HepG2 (cell line): ENCODE results near the gene MATN1. TPM values are rescaled to one million over a fixed set of nuclear protein-coding genes. Genes with fewer than 3 reads are reported as not detected.

ENCODE experiments used
- ATAC-seq: fragments of 200-7000 bp; cut with Tn5 transposase; 3 replicates; pipeline ENCODE4 v1.9.1; 2020; ENCODE audit warnings: mild to moderate bottlenecking, moderate library complexity
- BruUV-seq: library from RNA; stranded (reverse); fragments of 400-500 nt; replicated peaks from 2 replicates; lab custom pipeline; 2021; lab: Mats Ljungman, UMichigan
- CTCF ChIA-PET: fragments of 300-600 bp; formaldehyde crosslinking; extraction: SDS; loops from one replicate; lab custom pipeline; 2021; ENCODE audit warnings: low total read pairs, inconsistent platforms, low intra/inter-chr PET ratio; lab: Yijun Ruan, JAX
- POLR2A ChIA-PET: fragments of 350-600 bp; sonication (Branson Sonifier 250); formaldehyde crosslinking; loops from one replicate; lab custom pipeline; 2020; ENCODE audit warnings: antibody characterized with exemption, inconsistent platforms; lab: Yijun Ruan, JAX
- DNase-seq: peaks from one replicate; pipeline ENCODE4 v3.0.0-alpha.2; 2015; ENCODE audit warnings: low spot score
- FAIRE-seq: peaks from 3 replicates; lab custom pipeline; 2011; peaks lifted over from hg19 to GRCh38; lab: Jason Lieb, UNC
- H2AFZ ChIP-seq: one replicate; pipeline ENCODE4 v1.6.1; 2011; ENCODE audit warnings: low read length, inconsistent platforms
- H3K27ac ChIP-seq: fragments of 300-600 bp; 3 replicates; pipeline ENCODE4 v1.8.0; 2011; ENCODE audit warnings: mixed run types, mild to moderate bottlenecking, mixed read lengths, low read length, inconsistent platforms; ENCODE audit not compliant: insufficient read depth; ENCODE audit errors: extremely low read length
- H3K27me3 ChIP-seq, 2 experiments: fragments of 200-600 bp in 1 of 2; 2 replicates in 1 of 2; 3 replicates in 1 of 2; pipeline versions ENCODE4 v1.6.0 to v1.8.0; 2011; ENCODE audit warnings: low read length in 2 of 2, mild to moderate bottlenecking in 2 of 2, moderate library complexity in 2 of 2, inconsistent platforms in 1 of 2; ENCODE audit not compliant: insufficient read depth in 2 of 2, control insufficient read depth in 1 of 2
- H3K36me3 ChIP-seq, 2 experiments: fragments of 200-600 bp in 1 of 2; replicated peaks in 1 of 2; 2 replicates in 1 of 2; 3 replicates in 1 of 2; pipeline versions ENCODE4 v1.5.1 to v1.8.0; 2011; ENCODE audit warnings: low read length in 2 of 2, inconsistent platforms in 1 of 2; ENCODE audit not compliant: insufficient read depth in 2 of 2, control insufficient read depth in 1 of 2
- H3K4me1 ChIP-seq: 2 replicates; pipeline ENCODE4 v1.5.1; 2012; ENCODE audit warnings: low read length, inconsistent platforms; ENCODE audit not compliant: insufficient read depth
- H3K4me2 ChIP-seq: 2 replicates; pipeline ENCODE4 v1.6.0; 2011; ENCODE audit warnings: low read depth, low read length, inconsistent platforms
- H3K4me3 ChIP-seq, 3 experiments: fragments of 200-600 bp in 1 of 3; sonication (generic), shearing (Covaris generic) in 1 of 3; replicated peaks in 1 of 3; 2 replicates each; pipeline ENCODE4 v1.5.1; 2011 to 2016; ENCODE audit warnings: low read length in 3 of 3, inconsistent platforms in 2 of 3, low read depth in 2 of 3, mild to moderate bottlenecking in 2 of 3, control low read depth in 1 of 3, mixed read lengths in 1 of 3; ENCODE audit not compliant: insufficient read depth in 1 of 3
- H3K79me2 ChIP-seq: one replicate; pipeline ENCODE4 v1.6.1; 2011; ENCODE audit warnings: low read length, inconsistent platforms; ENCODE audit not compliant: insufficient read depth
- H3K9ac ChIP-seq: 2 replicates; pipeline ENCODE4 v1.6.0; 2011; ENCODE audit warnings: mild to moderate bottlenecking, low read depth, low read length, inconsistent platforms; ENCODE audit not compliant: insufficient read depth
- H3K9me3 ChIP-seq: 2 replicates; pipeline ENCODE4 v1.5.1; 2012; ENCODE audit warnings: mild to moderate bottlenecking, low read length
- H4K20me1 ChIP-seq: 2 replicates; pipeline ENCODE4 v1.6.0; 2011; ENCODE audit warnings: inconsistent platforms, mild to moderate bottlenecking, low read length, moderate library complexity; ENCODE audit not compliant: insufficient read depth
- BRCA1 ChIP-seq: sonication (generic); formaldehyde crosslinking; IDR thresholded peaks from 2 replicates; pipeline ENCODE4 v1.4.0; 2020; ENCODE audit warnings: missing genetic modification reagents
- HNF4A ChIP-seq: sonication (generic); formaldehyde crosslinking; IDR thresholded peaks from 2 replicates; pipeline ENCODE4 v1.4.0; 2020; ENCODE audit warnings: missing genetic modification reagents
- HNRNPL ChIP-seq: fragments of 200-400 bp; formaldehyde crosslinking; IDR thresholded peaks from 2 replicates; pipeline ENCODE4 v1.6.1; 2017; ENCODE audit warnings: mild to moderate bottlenecking, low read depth, low read length
- IKZF5 ChIP-seq: IDR thresholded peaks from 2 replicates; pipeline ENCODE4 v1.6.1; 2018; ENCODE audit warnings: missing genetic modification reagents, mild to moderate bottlenecking, missing compliant biosample characterization
- PLSCR1 ChIP-seq: sonication (generic); formaldehyde crosslinking; IDR thresholded peaks from 2 replicates; pipeline ENCODE4 v1.5.0; 2020; ENCODE audit warnings: missing genetic modification reagents, mild to moderate bottlenecking, borderline replicate concordance
- ZNF180 ChIP-seq: sonication (generic); formaldehyde crosslinking; IDR thresholded peaks from 2 replicates; pipeline ENCODE4 v1.4.0; 2020; ENCODE audit warnings: low read depth, missing genetic modification reagents, borderline replicate concordance
- ZNF614 ChIP-seq: IDR thresholded peaks from 2 replicates; pipeline ENCODE4 v1.6.1; 2018; ENCODE audit warnings: missing biosample characterization, missing genetic modification reagents, inconsistent platforms, borderline replicate concordance
- ZNF761 ChIP-seq: sonication (generic); formaldehyde crosslinking; conservative IDR thresholded peaks from 2 replicates; pipeline ENCODE4 v1.4.0; 2020; ENCODE audit warnings: mild to moderate bottlenecking, missing genetic modification reagents
- WGBS: methylation state at CpG from one replicate; pipeline ENCODE4 v1.1.6; 2017; ENCODE audit warnings: low lambda C conversion rate; 5-methylcytosine and 5-hydroxymethylcytosine counted together
- in situ Hi-C: cut with HindIII; loops from 2 replicates; pipeline ENCODE4 v1.10.0; 2017; ENCODE audit warnings: low pct_unique_long_range_greater_than_20kb; ENCODE audit not compliant: extremely low pct_ligation_motif_present
- intact Hi-C: fragments of 100-400 bp; cut with micrococcal nuclease; formaldehyde crosslinking; loops from one replicate; pipeline ENCODE4 v1.10.0; 2022; ENCODE audit not compliant: unreplicated experiment
- polyA plus RNA-seq, 8 experiments: library from polyadenylated mRNA; depleted of rRNA in 3 of 8; stranded (reverse) in 7 of 8; unstranded in 1 of 8; fragments of >200 nt; fragmentation: Illumina TruSeq in 4 of 8; extraction: Trizol in 4 of 8; gene quantifications; 2 replicates each; pipeline versions ENCODE4 v1.2.1 to v1.2.3, GENCODE V29; 2011 to 2016; ENCODE audit warnings: low read depth in 4 of 8, missing spikeins in 1 of 8, mixed read lengths in 1 of 8; ENCODE audit not compliant: insufficient read depth in 1 of 8
- total RNA-seq, 5 experiments: library from RNA; depleted of rRNA; stranded (reverse); fragments of >200 nt; fragmentation: Illumina TruSeq; extraction: Trizol; gene quantifications; 2 replicates each; pipeline ENCODE4 v1.2.3, GENCODE V29; 2016; ENCODE audit warnings: low read depth in 1 of 5

MATN1 gene
- total and polyA plus RNA-seq, 2 of the 13 experiments (the other 11 are each of a cell fraction or from before 2014, with no cell fraction given): 0.04 to 0.05 TPM

GRCh38 chr1:30670240-30671060 is 52.9 kb downstream of the MATN1 start:
- intact Hi-C loops: no loop called here
- TF ChIP-seq PLSCR1 (CRISPR knock-in tag): no peak
- TF ChIP-seq ZNF180: no peak
- no peak for TF ChIP-seq HNRNPL
- TF ChIP-seq IKZF5 (CRISPR knock-in tag): no peak
- TF ChIP-seq ZNF761: no peak
- no peak for TF ChIP-seq ZNF614
- no peak for TF ChIP-seq HNF4A (CRISPR knock-in tag)
- no peak for TF ChIP-seq BRCA1 (CRISPR knock-in tag)
- no TSS peak for BruUV-seq
- H3K4me1 ChIP-seq: no peaks in the 10 kb centered on the region
- no peaks in the 10 kb centered on the region for H3K9me3 ChIP-seq
- ChIA-PET POLR2A (no interaction called here), CTCF (no interaction called here)
- peaks cover 0 to 13% of the 10 kb centered on the region in 2 experiments for H3K27me3 ChIP-seq
- H4K20me1 ChIP-seq: no peaks in the 10 kb centered on the region
- H3K27ac ChIP-seq: no peak overlapping the region
- DNase-seq (no peak), FAIRE-seq (no peak), ATAC-seq (no peak)
- no peak overlapping the region for H2AFZ ChIP-seq
- H3K36me3 ChIP-seq: no peaks in the 10 kb centered on the region
- 1% methylated on average over 8 of the region's 9 CpGs for WGBS
- H3K9ac ChIP-seq: no peak overlapping the region
- in situ Hi-C loops: no loop called here
- no peak overlapping the region for H3K4me2 ChIP-seq
- H3K4me3 ChIP-seq: no peak overlapping the region
- H3K79me2 ChIP-seq: no peaks in the 10 kb centered on the region
